Kidney (tissue), 14 donors: Measurements from ENCODE around the gene ZNF622. TPM values are rescaled to one million over a fixed set of nuclear protein-coding genes. Genes with fewer than 3 reads are reported as not detected.
"Not testable (repeated sequence)": the region's sequence is repeated elsewhere in the genome, so short reads cannot be mapped to it uniquely, and the experiment has no call there.

ENCODE experiments used
- DNase-seq, 5 donors: peaks; one replicate each; pipeline ENCODE4 v3.0.0-alpha.2; 2013 to 2020
- FAIRE-seq: peaks from 2 replicates; lab custom pipeline; 2012; peaks lifted over from hg19 to GRCh38; lab: Jason Lieb, UNC
- H3K27ac ChIP-seq, 2 donors: one replicate each; pipeline ENCODE4 v1.7.0; 2013; ENCODE audit warnings: low read depth in 2 of 2, low read length in 2 of 2, inconsistent platforms in 1 of 2
- H3K27me3 ChIP-seq: one replicate; pipeline ENCODE4 v1.7.1; 2013; ENCODE audit warnings: low read length, inconsistent platforms; ENCODE audit not compliant: control insufficient read depth, insufficient read depth
- H3K36me3 ChIP-seq, 3 donors: one replicate each; pipeline versions ENCODE4 v1.7.0 to v1.7.1; 2013; ENCODE audit warnings: low read length in 3 of 3, control low read depth in 1 of 3, inconsistent platforms in 1 of 3; ENCODE audit not compliant: insufficient read depth in 3 of 3, control insufficient read depth in 2 of 3
- H3K4me1 ChIP-seq, 3 donors: one replicate each; pipeline versions ENCODE4 v1.7.0 to v1.7.1; 2013; ENCODE audit warnings: low read length in 3 of 3, inconsistent platforms in 1 of 3, low read depth in 1 of 3; ENCODE audit not compliant: control insufficient read depth in 2 of 3, insufficient read depth in 2 of 3
- H3K4me3 ChIP-seq, 3 donors: one replicate each; pipeline versions ENCODE4 v1.7.0 to v1.8.1; 2013; ENCODE audit warnings: low read length in 3 of 3, control low read depth in 1 of 3, inconsistent platforms in 1 of 3
- H3K9ac ChIP-seq, 3 donors: one replicate each; pipeline versions ENCODE4 v1.7.0 to v1.7.1; 2013; ENCODE audit warnings: low read length in 3 of 3, control low read depth in 1 of 3, inconsistent platforms in 1 of 3
- H3K9me3 ChIP-seq, 3 donors: one replicate each; pipeline versions ENCODE4 v1.7.0 to v1.7.1; 2013; ENCODE audit warnings: low read length in 3 of 3, control low read depth in 1 of 3, inconsistent platforms in 1 of 3; ENCODE audit not compliant: control insufficient read depth in 2 of 3, insufficient read depth in 1 of 3
- CTCF ChIP-seq: IDR thresholded peaks from 3 replicates; pipeline ENCODE4 v1.5.1; 2012; ENCODE audit warnings: mild to moderate bottlenecking, moderate library complexity, borderline replicate concordance; ENCODE audit not compliant: insufficient read depth; ENCODE audit errors: extremely low read depth
- intact Hi-C: fragments of 100-400 bp; cut with DNase I; formaldehyde crosslinking; loops from one replicate; pipeline ENCODE4 v1.11.1; 2022
- polyA plus RNA-seq: library from polyadenylated mRNA; stranded (reverse); fragments of 350-450 nt; fragmentation: Illumina TruSeq; extraction: RNeasy Lipid Tissue Mini Kit (QIAGEN cat#74804); gene quantifications from one replicate; pipeline ENCODE4 v1.2.3, GENCODE V29; 2014; ENCODE audit warnings: low read depth, low replicate concordance; ENCODE audit not compliant: insufficient read depth
- total RNA-seq: library from RNA; stranded (reverse); fragmentation: NEBNext Ultra II Directional; extraction: Animal tissue kit (Norgen Biotek cat#: 25700); gene quantifications from one replicate; pipeline ENCODE4 v1.2.1, GENCODE V29; 2021
- donor health status: control.
- donor health status: control.
- donor health status: control.
- donor health status: control.
- donor health status: control.
- donor health status: DM: yes; HTN: yes; CAD: no.
- donor health status: Normal renal cell carcinoma (clear cell type).

The ZNF622 gene
- total and polyA plus RNA-seq, 2 donors from 2014 or later, result 26.0 to 30.2 TPM

DNA sequence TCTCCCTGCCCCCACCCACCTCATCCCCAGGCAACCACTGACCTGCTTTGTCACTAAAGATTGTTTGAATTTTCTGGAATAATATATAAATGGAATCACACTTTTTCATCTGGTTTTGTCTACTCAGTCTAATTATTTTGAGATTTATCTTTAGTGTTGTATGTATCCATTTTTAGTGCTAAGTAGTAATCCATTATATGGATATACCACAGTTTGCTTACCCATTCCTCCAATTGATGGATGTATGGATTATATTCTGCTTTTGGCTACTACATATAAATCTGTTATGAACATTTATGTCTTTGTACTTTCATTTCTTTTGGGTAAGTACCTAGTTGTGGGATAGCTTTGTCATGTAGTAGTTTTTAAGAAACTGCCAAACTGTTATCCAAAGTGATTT, 14.5 kb upstream of the ZNF622 start:
- no peak for FAIRE-seq
- no peak overlapping the region for H3K4me3 ChIP-seq
- H3K36me3 ChIP-seq, result peaks cover 0 to 16% (median 6%) of the 10 kb centered on the region in 3 donors
- DNase-seq, result no peak
- H3K27ac ChIP-seq, result no peak overlapping the region
- no peak for TF ChIP-seq CTCF
- no peaks in the 10 kb centered on the region for H3K9me3 ChIP-seq
- no peak overlapping the region for H3K9ac ChIP-seq
- intact Hi-C loops, result no loop called here
- H3K4me1 ChIP-seq, result no peaks in the 10 kb centered on the region
- no peaks in the 10 kb centered on the region for H3K27me3 ChIP-seq

- Histone ChIP-seq H3K4me1 (no peaks in the 10 kb centered on the region), H3K9me3 (no peaks in the 10 kb centered on the region), H3K27me3 (no peaks in the 10 kb centered on the region), H3K36me3 (peaks cover 0 to 22% (median 6%) of the 10 kb centered on the region in 3 donors), H3K9ac (no peak overlapping the region), H3K27ac (no peak overlapping the region), H3K4me3 (no peak overlapping the region)
- intact Hi-C loops, result loop anchor here (10.0 kb wide), 1 partner anchor 287 kb away; no protein-coding TSS in a partner anchor
- FAIRE-seq (no peak), DNase-seq (no peak)
- TF ChIP-seq CTCF, result no peak
Measured at GRCh38 chr5:16477541-16477940, 11.9 kb upstream of the ZNF622 start.

- H3K27ac ChIP-seq, FAIRE-seq: not testable (repeated sequence)
Measured at GRCh38 chr5:16476417-16476816, 10.8 kb upstream of the ZNF622 start.

GRCh38 chr5:16471387-16471786, 5.8 kb upstream of the ZNF622 start:
- TF ChIP-seq CTCF, result no peak
- Histone ChIP-seq H3K4me1 (peaks cover 0 to 9% (median 0%) of the 10 kb centered on the region in 3 donors), H3K27ac (no peak overlapping the region), H3K9ac (no peak overlapping the region), H3K9me3 (no peaks in the 10 kb centered on the region), H3K36me3 (peaks cover 0 to 10% (median 0%) of the 10 kb centered on the region in 3 donors), H3K27me3 (no peaks in the 10 kb centered on the region), H3K4me3 (no peak overlapping the region)
- intact Hi-C loops, result loop anchor here (10.0 kb wide), 1 partner anchor 293 kb away; no protein-coding TSS in a partner anchor
- FAIRE-seq (no peak), DNase-seq (no peak)

More at GRCh38 chr5:16476417-16476816, 10.8 kb upstream of the ZNF622 start:
- peaks cover 0 to 22% (median 6%) of the 10 kb centered on the region in 3 donors for H3K36me3 ChIP-seq
- not testable (repeated sequence) for H3K4me1 ChIP-seq, H3K9me3 ChIP-seq, H3K4me3 ChIP-seq, H3K27me3 ChIP-seq, H3K9ac ChIP-seq, DNase-seq
- intact Hi-C loops, result loop anchor here (10.0 kb wide), 1 partner anchor 288 kb away; no protein-coding TSS in a partner anchor
